Left lung (tissue), 10 donors: ENCODE data around the gene EIF2B2. TPM values are rescaled to one million over a fixed set of nuclear protein-coding genes. Genes with fewer than 3 reads are reported as not detected.

Experiments used
- ATAC-seq: fragments of 200-7000 bp; cut with Tn5 transposase; one replicate; pipeline ENCODE4 v1.9.1; 2020; ENCODE audit warnings: moderate library complexity
- DNase-seq, 4 donors: peaks; one replicate each; pipeline ENCODE4 v3.0.0-alpha.2; 2013 to 2020
- H3K27ac ChIP-seq, 2 donors: fragments of 200-600 bp; sonication (generic) in 1 of 2; one replicate each; pipeline versions ENCODE4 v1.5.0 to v1.8.0; 2020 to 2021
- H3K27me3 ChIP-seq, 2 donors: fragments of 200-600 bp; sonication (generic) in 1 of 2; one replicate each; pipeline versions ENCODE4 v1.5.0 to v1.8.0; 2020 to 2021
- H3K36me3 ChIP-seq, 2 donors: fragments of 200-600 bp; sonication (generic) in 1 of 2; one replicate each; pipeline versions ENCODE4 v1.5.0 to v1.8.0; 2020 to 2021
- H3K4me1 ChIP-seq, 2 donors: fragments of 200-600 bp; one replicate each; pipeline ENCODE4 v1.8.0; 2021
- H3K4me3 ChIP-seq, 2 donors: fragments of 200-600 bp; sonication (generic) in 1 of 2; one replicate each; pipeline versions ENCODE4 v1.5.0 to v1.8.0; 2020 to 2021; ENCODE audit warnings: mild to moderate bottlenecking in 1 of 2
- H3K9me3 ChIP-seq, 2 donors: fragments of 200-600 bp; sonication (generic) in 1 of 2; one replicate each; pipeline versions ENCODE4 v1.5.0 to v1.8.0; 2020 to 2021
- CTCF ChIP-seq, 2 donors: fragments of 200-600 bp; sonication (generic) in 1 of 2; IDR thresholded peaks; one replicate each; pipeline versions ENCODE4 v1.5.0 to v1.8.0; 2021; ENCODE audit warnings: antibody characterized with exemption in 2 of 2
- intact Hi-C, 2 donors: fragments of 100-400 bp; cut with DNase I; formaldehyde crosslinking; loops; one replicate each; pipeline versions ENCODE4 v1.11.2 to v1.14.2; 2022
- polyA plus RNA-seq, 6 donors: library from polyadenylated mRNA; unstranded; fragments of 120-200 nt; gene quantifications; one replicate each; pipeline ENCODE4 v1.2.1, GENCODE V29; 2013; ENCODE audit not compliant: insufficient read length in 6 of 6
- total RNA-seq, 2 donors: library from RNA; stranded (reverse); fragmentation: NEBNext Ultra II Directional; extraction: Animal tissue kit (Norgen Biotek cat#: 25700); gene quantifications; one replicate each; pipeline ENCODE4 v1.2.1, GENCODE V29; 2021
- donor health status: DM: no; HTN: yes; CAD: no.
- donor health status: DM: no; HTN: no; CAD: no.

Gene EIF2B2
- total and polyA plus RNA-seq, 8 donors: 38.7 to 58.2 (median 46.7) TPM

- DNase-seq (no peak), ATAC-seq (no peak)
- intact Hi-C loops: no loop called here
- Histone ChIP-seq H3K27me3 (no peaks in the 10 kb centered on the region), H3K27ac (no peak overlapping the region), H3K36me3 (no peaks in the 10 kb centered on the region), H3K9me3 (no peaks in the 10 kb centered on the region), H3K4me1 (peaks cover 0 to 10% of the 10 kb centered on the region in 2 donors), H3K4me3 (no peak overlapping the region)
- no peak for TF ChIP-seq CTCF (IDR thresholded peaks at IDR 0.05)
Measured at GRCh38 chr14:74961238-74961911, 41.3 kb upstream of the EIF2B2 start.

- Histone ChIP-seq H3K27ac (no peak overlapping the region), H3K36me3 (no peaks in the 10 kb centered on the region), H3K9me3 (no peaks in the 10 kb centered on the region), H3K4me3 (no peak overlapping the region), H3K4me1 (peaks cover 0 to 10% of the 10 kb centered on the region in 2 donors), H3K27me3 (no peaks in the 10 kb centered on the region)
- no peak for TF ChIP-seq CTCF (IDR thresholded peaks at IDR 0.05)
- DNase-seq (peak in 1 of 4 donors; percentile 60), ATAC-seq (peak; percentile 13)
- intact Hi-C loops: no loop called here
Measured at GRCh38 chr14:74962046-74962445, 40.7 kb upstream of the EIF2B2 start.

- Histone ChIP-seq H3K9me3 (no peaks in the 10 kb centered on the region), H3K27me3 (no peaks in the 10 kb centered on the region), H3K4me3 (no peak overlapping the region), H3K27ac (no peak overlapping the region), H3K4me1 (peaks cover 0 to 10% of the 10 kb centered on the region in 2 donors), H3K36me3 (no peaks in the 10 kb centered on the region)
- ATAC-seq: peak; percentile 70
- no peak for TF ChIP-seq CTCF (IDR thresholded peaks at IDR 0.05)
- intact Hi-C loops: no loop called here
- DNase-seq: peak in 2 of 4 donors; percentile 15 to 64
Measured at GRCh38 chr14:74962493-74962892, 40.2 kb upstream of the EIF2B2 start.

- Histone ChIP-seq H3K9me3 (no peaks in the 10 kb centered on the region), H3K36me3 (no peaks in the 10 kb centered on the region), H3K27ac (no peak overlapping the region), H3K4me1 (peaks cover 0 to 10% of the 10 kb centered on the region in 2 donors), H3K4me3 (no peak overlapping the region), H3K27me3 (no peaks in the 10 kb centered on the region)
- intact Hi-C loops: no loop called here
- TF ChIP-seq CTCF (IDR thresholded peaks at IDR 0.05): no peak
- DNase-seq: peak in 1 of 4 donors; percentile 52
- no peak for ATAC-seq
Measured at GRCh38 chr14:74963178-74963704, 39.5 kb upstream of the EIF2B2 start.

- Histone ChIP-seq H3K27me3 (no peaks in the 10 kb centered on the region), H3K27ac (no peak overlapping the region), H3K4me1 (peaks cover 0 to 10% of the 10 kb centered on the region in 2 donors), H3K9me3 (no peaks in the 10 kb centered on the region), H3K36me3 (no peaks in the 10 kb centered on the region), H3K4me3 (no peak overlapping the region)
- TF ChIP-seq CTCF (IDR thresholded peaks at IDR 0.05): no peak
- peak in 1 of 4 donors; percentile 23 for DNase-seq
- peak; percentile 7 for ATAC-seq
- intact Hi-C loops: no loop called here
Measured at GRCh38 chr14:74963705-74964271, 38.9 kb upstream of the EIF2B2 start.
